GM21717 (cell line): ENCODE measurements around the gene DBF4.
"Not testable (repeated sequence)": the region's sequence is repeated elsewhere in the genome, so short reads cannot be mapped to it uniquely, and the experiment has no call there.

Experiments
- ATAC-seq: cut with Tn5 transposase; IDR thresholded peaks from one replicate; pipeline ENCODE4 v1.9.1; 2021; ENCODE audit warnings: mild to moderate bottlenecking, moderate library complexity; ENCODE audit not compliant: unreplicated experiment

Gene DBF4

GRCh38 chr7:87882151-87882937, 6.1 kb downstream of the DBF4 start:
- no peak for ATAC-seq

GRCh38 chr7:87885018-87885417, 8.7 kb downstream of the DBF4 start:
- no peak for ATAC-seq

GRCh38 chr7:87886875-87887274, 10.6 kb downstream of the DBF4 start:
- no peak for ATAC-seq

GRCh38 chr7:87895363-87895762, 19.1 kb downstream of the DBF4 start:
- ATAC-seq, result no peak

- no peak for ATAC-seq
Observed at GRCh38 chr7:87899255-87899654, 23.0 kb downstream of the DBF4 start.

- not testable (repeated sequence) for ATAC-seq
Observed at GRCh38 chr7:87907136-87907906, 31.0 kb downstream of the DBF4 start.

- not testable (repeated sequence) for ATAC-seq
Observed at GRCh38 chr7:87908814-87909213, 32.5 kb downstream of the DBF4 start.

- no peak for ATAC-seq
Observed at GRCh38 chr7:87912121-87912520, 35.8 kb downstream of the DBF4 start.

GRCh38 chr7:87918740-87919139, 42.4 kb downstream of the DBF4 start:
- ATAC-seq, result no peak

- no peak for ATAC-seq
Observed at GRCh38 chr7:87919875-87920274, 43.6 kb downstream of the DBF4 start.

- ATAC-seq, result no peak
Observed at GRCh38 chr7:87920578-87920977, 44.3 kb downstream of the DBF4 start.

GRCh38 chr7:87922759-87923395, 46.6 kb downstream of the DBF4 start:
- ATAC-seq, result not testable (repeated sequence)

- ATAC-seq, result peak; percentile 98
Observed at GRCh38 chr7:87926581-87927461, 50.5 kb downstream of the DBF4 start.

GRCh38 chr7:87933605-87933952, 57.3 kb downstream of the DBF4 start:
- peak; percentile 6 for ATAC-seq

GRCh38 chr7:87933953-87934698, 57.8 kb downstream of the DBF4 start, which contains the start of gene ADAM22:
Gene ADAM22, plus strand, starts transcription at chr7:87934251. Its CDS starts 215 bp downstream, at chr7:87934466.
- ATAC-seq, result peak; percentile 99

GRCh38 chr7:87934699-87935383, 58.5 kb downstream of the DBF4 start:
- ATAC-seq, result peak; percentile 7

GRCh38 chr7:87935384-87935706, 59.1 kb downstream of the DBF4 start:
- ATAC-seq, result no peak

GRCh38 chr7:87941138-87941537, 64.8 kb downstream of the DBF4 start:
- no peak for ATAC-seq

GRCh38 chr7:87944547-87944946, 68.3 kb downstream of the DBF4 start:
- ATAC-seq, result no peak

- ATAC-seq, result not testable (repeated sequence)
Observed at GRCh38 chr7:87945926-87946325, 69.6 kb downstream of the DBF4 start.
